ENCODE measurements around the gene GRK2. TPM values are rescaled to one million over a fixed set of nuclear protein-coding genes. Genes with fewer than 3 reads are reported as not detected.

The GRK2 gene
- total and polyA plus RNA-seq, 2 of the 8 experiments (the other 6 are each of a cell fraction or from before 2014, with no cell fraction given), result 47.3 to 49.7 TPM

DNA sequence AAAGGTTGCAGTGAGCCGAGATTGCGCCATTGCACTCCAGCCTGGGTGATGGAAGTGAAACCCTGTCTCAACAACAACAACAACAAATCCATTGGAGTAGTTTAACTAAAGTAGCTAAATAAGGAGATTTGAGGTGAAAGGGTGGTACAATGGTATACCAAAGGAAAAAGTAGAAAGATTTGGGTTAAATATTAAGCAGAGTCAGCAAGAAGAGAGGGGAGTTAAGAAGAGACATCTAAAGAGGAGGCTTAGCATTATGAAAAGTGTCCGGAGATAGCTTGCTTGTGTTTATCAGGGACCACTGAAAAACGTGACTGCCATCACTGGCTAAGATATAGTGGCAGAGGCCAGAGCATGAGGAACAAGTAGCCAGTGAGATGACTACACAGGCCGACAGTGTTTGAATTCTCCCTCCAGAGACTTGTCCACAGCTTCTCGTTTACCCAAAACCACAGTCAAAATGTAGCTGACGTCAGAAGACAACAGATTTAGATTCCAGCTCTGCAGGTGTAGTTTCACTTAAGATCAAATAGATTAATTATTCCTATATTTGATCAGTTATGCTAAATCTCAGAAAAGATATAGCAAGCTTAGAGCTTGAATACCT, 32.6 kb upstream of the GRK2 start (continued):
- TF ChIP-seq, protein P1, sequence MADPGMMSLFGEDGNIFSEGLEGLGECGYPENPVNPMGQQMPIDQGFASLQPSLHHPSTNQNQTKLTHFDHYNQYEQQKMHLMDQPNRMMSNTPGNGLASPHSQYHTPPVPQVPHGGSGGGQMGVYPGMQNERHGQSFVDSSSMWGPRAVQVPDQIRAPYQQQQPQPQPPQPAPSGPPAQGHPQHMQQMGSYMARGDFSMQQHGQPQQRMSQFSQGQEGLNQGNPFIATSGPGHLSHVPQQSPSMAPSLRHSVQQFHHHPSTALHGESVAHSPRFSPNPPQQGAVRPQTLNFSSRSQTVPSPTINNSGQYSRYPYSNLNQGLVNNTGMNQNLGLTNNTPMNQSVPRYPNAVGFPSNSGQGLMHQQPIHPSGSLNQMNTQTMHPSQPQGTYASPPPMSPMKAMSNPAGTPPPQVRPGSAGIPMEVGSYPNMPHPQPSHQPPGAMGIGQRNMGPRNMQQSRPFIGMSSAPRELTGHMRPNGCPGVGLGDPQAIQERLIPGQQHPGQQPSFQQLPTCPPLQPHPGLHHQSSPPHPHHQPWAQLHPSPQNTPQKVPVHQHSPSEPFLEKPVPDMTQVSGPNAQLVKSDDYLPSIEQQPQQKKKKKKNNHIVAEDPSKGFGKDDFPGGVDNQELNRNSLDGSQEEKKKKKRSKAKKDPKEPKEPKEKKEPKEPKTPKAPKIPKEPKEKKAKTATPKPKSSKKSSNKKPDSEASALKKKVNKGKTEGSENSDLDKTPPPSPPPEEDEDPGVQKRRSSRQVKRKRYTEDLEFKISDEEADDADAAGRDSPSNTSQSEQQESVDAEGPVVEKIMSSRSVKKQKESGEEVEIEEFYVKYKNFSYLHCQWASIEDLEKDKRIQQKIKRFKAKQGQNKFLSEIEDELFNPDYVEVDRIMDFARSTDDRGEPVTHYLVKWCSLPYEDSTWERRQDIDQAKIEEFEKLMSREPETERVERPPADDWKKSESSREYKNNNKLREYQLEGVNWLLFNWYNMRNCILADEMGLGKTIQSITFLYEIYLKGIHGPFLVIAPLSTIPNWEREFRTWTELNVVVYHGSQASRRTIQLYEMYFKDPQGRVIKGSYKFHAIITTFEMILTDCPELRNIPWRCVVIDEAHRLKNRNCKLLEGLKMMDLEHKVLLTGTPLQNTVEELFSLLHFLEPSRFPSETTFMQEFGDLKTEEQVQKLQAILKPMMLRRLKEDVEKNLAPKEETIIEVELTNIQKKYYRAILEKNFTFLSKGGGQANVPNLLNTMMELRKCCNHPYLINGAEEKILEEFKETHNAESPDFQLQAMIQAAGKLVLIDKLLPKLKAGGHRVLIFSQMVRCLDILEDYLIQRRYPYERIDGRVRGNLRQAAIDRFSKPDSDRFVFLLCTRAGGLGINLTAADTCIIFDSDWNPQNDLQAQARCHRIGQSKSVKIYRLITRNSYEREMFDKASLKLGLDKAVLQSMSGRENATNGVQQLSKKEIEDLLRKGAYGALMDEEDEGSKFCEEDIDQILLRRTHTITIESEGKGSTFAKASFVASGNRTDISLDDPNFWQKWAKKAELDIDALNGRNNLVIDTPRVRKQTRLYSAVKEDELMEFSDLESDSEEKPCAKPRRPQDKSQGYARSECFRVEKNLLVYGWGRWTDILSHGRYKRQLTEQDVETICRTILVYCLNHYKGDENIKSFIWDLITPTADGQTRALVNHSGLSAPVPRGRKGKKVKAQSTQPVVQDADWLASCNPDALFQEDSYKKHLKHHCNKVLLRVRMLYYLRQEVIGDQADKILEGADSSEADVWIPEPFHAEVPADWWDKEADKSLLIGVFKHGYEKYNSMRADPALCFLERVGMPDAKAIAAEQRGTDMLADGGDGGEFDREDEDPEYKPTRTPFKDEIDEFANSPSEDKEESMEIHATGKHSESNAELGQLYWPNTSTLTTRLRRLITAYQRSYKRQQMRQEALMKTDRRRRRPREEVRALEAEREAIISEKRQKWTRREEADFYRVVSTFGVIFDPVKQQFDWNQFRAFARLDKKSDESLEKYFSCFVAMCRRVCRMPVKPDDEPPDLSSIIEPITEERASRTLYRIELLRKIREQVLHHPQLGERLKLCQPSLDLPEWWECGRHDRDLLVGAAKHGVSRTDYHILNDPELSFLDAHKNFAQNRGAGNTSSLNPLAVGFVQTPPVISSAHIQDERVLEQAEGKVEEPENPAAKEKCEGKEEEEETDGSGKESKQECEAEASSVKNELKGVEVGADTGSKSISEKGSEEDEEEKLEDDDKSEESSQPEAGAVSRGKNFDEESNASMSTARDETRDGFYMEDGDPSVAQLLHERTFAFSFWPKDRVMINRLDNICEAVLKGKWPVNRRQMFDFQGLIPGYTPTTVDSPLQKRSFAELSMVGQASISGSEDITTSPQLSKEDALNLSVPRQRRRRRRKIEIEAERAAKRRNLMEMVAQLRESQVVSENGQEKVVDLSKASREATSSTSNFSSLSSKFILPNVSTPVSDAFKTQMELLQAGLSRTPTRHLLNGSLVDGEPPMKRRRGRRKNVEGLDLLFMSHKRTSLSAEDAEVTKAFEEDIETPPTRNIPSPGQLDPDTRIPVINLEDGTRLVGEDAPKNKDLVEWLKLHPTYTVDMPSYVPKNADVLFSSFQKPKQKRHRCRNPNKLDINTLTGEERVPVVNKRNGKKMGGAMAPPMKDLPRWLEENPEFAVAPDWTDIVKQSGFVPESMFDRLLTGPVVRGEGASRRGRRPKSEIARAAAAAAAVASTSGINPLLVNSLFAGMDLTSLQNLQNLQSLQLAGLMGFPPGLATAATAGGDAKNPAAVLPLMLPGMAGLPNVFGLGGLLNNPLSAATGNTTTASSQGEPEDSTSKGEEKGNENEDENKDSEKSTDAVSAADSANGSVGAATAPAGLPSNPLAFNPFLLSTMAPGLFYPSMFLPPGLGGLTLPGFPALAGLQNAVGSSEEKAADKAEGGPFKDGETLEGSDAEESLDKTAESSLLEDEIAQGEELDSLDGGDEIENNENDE (IDR thresholded peaks at IDR 0.05; ENCODE audit: insufficient replicate concordance, low read length), result no peak
- TF ChIP-seq CHD1 (IDR thresholded peaks at IDR 0.05; ENCODE audit: low read depth, low read length), result no peak
- no peak for TF ChIP-seq CBX5 (IDR thresholded peaks at IDR 0.05; ENCODE audit: low read depth, low read length)
- no peak for TF ChIP-seq RAD21 (IDR thresholded peaks at IDR 0.05 in 1 of 2, conservative IDR thresholded peaks at IDR 0.05 in 1 of 2; ENCODE audit: low read depth in 2 of 2, low read length in 2 of 2)
- no peak for TF ChIP-seq EZH2 (IDR thresholded peaks at IDR 0.05; ENCODE audit: low read depth, low read length, severe bottlenecking)
- no peak for TF ChIP-seq SAP30 (IDR thresholded peaks at IDR 0.05; ENCODE audit: insufficient read depth, insufficient replicate concordance, low read length)
- TF ChIP-seq POLR2AphosphoS5 (IDR thresholded peaks at IDR 0.05; ENCODE audit: low read depth, low read length), result no peak
- TF ChIP-seq TBP (IDR thresholded peaks at IDR 0.05; ENCODE audit: low read depth, low read length), result no peak
- no peak for TF ChIP-seq TEAD4 (IDR thresholded peaks at IDR 0.05; ENCODE audit: low read depth, low read length)
- TF ChIP-seq SP2 (IDR thresholded peaks at IDR 0.05; ENCODE audit: low read length), result no peak
- no peak for TF ChIP-seq SIN3A (conservative IDR thresholded peaks at IDR 0.05 in 1 of 2, IDR thresholded peaks at IDR 0.05 in 1 of 2; ENCODE audit: low read depth in 1 of 2, low read length in 2 of 2)

Data from H1 (cell line).